RWPE2 (cell line): ENCODE data around the gene HMX1.

ENCODE experiments used
- ATAC-seq: fragments of 200-7000 bp; cut with Tn5 transposase; 3 replicates; pipeline ENCODE4 v1.9.1; 2021; ENCODE audit warnings: low read depth
- DNase-seq: peaks from one replicate; pipeline ENCODE4 v3.0.0-alpha.2; 2020; ENCODE audit warnings: low spot score
- H3K27ac ChIP-seq: fragments of 450-650 bp; 2 replicates; pipeline ENCODE4 v1.5.1; 2017; ENCODE audit warnings: mild to moderate bottlenecking; ENCODE audit not compliant: poor library complexity, severe bottlenecking
- H3K27me3 ChIP-seq: fragments of 250-450 bp; sonication (Bioruptor Pico); 2 replicates; pipeline ENCODE4 v1.5.1; 2021; ENCODE audit warnings: mild to moderate bottlenecking, moderate library complexity; ENCODE audit not compliant: insufficient read depth, poor library complexity, severe bottlenecking
- H3K36me3 ChIP-seq: fragments of 250-450 bp; sonication (Bioruptor Pico); 2 replicates; pipeline ENCODE4 v1.5.1; 2020; ENCODE audit warnings: low read depth, mild to moderate bottlenecking, moderate library complexity
- H3K4me1 ChIP-seq: fragments of 250-450 bp; sonication (Bioruptor Pico); 2 replicates; pipeline ENCODE4 v1.5.1; 2021; ENCODE audit warnings: mild to moderate bottlenecking, moderate library complexity; ENCODE audit not compliant: insufficient read depth, poor library complexity, severe bottlenecking
- H3K4me3 ChIP-seq: fragments of 250-450 bp; sonication (Bioruptor Pico); 2 replicates; pipeline ENCODE4 v1.5.1; 2021; ENCODE audit warnings: mild to moderate bottlenecking, moderate library complexity; ENCODE audit not compliant: severe bottlenecking
- H3K9me3 ChIP-seq: fragments of 250-450 bp; sonication (Bioruptor Pico); 2 replicates; pipeline ENCODE4 v1.5.1; 2021; ENCODE audit warnings: mild to moderate bottlenecking, moderate library complexity; ENCODE audit not compliant: severe bottlenecking
- TF ChIP-seq, protein P1 (sequence below): fragments of 450-650 bp; IDR thresholded peaks from one replicate; pipeline ENCODE4 v1.5.1; 2017; ENCODE audit warnings: mild to moderate bottlenecking, moderate library complexity; ENCODE audit not compliant: poor library complexity, severe bottlenecking

HMX1 gene

DNA sequence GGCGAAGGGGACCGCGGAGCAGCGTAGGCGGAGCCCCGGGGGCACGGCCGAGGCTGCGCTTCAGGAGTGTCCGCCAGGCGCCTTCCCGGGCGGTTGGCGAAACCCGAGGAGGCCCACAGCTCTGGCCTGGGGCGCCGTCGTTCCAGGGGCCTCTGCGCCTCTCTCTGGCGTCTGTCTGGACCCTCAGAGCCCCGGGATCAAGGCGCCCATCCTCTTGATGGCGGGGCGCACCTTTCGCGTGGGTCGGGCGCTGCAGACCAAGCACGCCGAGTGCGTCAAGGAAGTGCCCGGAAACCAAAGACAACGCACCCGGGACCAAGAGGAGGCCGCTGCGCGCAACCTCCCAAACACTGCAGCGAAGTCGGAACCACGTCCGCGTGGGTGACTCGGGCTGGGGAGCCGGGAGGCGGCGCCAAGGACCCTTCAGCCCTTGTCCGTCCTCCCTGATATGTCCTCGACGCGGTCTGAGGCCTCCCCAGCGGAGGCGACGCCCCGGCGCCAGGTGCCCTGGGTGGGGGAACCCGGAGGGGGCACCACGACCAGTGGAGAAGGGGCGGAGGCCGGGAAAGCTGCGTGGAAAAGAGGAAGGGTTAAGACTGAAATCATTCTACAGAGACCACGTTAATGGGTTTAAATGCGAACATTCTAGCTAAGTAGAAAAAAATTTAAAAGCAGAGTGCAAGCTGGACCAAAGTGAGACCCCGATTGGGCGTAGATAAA lies 9.9 kb downstream of the HMX1 start:
- TF ChIP-seq, protein P1, sequence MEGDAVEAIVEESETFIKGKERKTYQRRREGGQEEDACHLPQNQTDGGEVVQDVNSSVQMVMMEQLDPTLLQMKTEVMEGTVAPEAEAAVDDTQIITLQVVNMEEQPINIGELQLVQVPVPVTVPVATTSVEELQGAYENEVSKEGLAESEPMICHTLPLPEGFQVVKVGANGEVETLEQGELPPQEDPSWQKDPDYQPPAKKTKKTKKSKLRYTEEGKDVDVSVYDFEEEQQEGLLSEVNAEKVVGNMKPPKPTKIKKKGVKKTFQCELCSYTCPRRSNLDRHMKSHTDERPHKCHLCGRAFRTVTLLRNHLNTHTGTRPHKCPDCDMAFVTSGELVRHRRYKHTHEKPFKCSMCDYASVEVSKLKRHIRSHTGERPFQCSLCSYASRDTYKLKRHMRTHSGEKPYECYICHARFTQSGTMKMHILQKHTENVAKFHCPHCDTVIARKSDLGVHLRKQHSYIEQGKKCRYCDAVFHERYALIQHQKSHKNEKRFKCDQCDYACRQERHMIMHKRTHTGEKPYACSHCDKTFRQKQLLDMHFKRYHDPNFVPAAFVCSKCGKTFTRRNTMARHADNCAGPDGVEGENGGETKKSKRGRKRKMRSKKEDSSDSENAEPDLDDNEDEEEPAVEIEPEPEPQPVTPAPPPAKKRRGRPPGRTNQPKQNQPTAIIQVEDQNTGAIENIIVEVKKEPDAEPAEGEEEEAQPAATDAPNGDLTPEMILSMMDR: no peak
- Histone ChIP-seq H3K36me3 (no peaks in the 10 kb centered on the region), H3K27me3 (peaks cover 99% of the 10 kb centered on the region), H3K4me3 (peak overlapping the region; percentile 4), H3K4me1 (no peaks in the 10 kb centered on the region), H3K27ac (no peak overlapping the region), H3K9me3 (no peaks in the 10 kb centered on the region)
- DNase-seq (no peak), ATAC-seq (no peak)

GRCh38 chr4:8860892-8861575 lies 10.6 kb downstream of the HMX1 start:
- peaks cover 99% of the 10 kb centered on the region for H3K27me3 ChIP-seq
- H3K4me1 ChIP-seq: no peaks in the 10 kb centered on the region
- H3K4me3 ChIP-seq: peak overlapping the region; percentile 4
- H3K27ac ChIP-seq: no peak overlapping the region
- ATAC-seq (peak; percentile 26; the same call in 1 of the 3 replicates), DNase-seq (no peak)
- no peaks in the 10 kb centered on the region for H3K36me3 ChIP-seq
- TF ChIP-seq, protein P1: no peak
- no peaks in the 10 kb centered on the region for H3K9me3 ChIP-seq

DNA sequence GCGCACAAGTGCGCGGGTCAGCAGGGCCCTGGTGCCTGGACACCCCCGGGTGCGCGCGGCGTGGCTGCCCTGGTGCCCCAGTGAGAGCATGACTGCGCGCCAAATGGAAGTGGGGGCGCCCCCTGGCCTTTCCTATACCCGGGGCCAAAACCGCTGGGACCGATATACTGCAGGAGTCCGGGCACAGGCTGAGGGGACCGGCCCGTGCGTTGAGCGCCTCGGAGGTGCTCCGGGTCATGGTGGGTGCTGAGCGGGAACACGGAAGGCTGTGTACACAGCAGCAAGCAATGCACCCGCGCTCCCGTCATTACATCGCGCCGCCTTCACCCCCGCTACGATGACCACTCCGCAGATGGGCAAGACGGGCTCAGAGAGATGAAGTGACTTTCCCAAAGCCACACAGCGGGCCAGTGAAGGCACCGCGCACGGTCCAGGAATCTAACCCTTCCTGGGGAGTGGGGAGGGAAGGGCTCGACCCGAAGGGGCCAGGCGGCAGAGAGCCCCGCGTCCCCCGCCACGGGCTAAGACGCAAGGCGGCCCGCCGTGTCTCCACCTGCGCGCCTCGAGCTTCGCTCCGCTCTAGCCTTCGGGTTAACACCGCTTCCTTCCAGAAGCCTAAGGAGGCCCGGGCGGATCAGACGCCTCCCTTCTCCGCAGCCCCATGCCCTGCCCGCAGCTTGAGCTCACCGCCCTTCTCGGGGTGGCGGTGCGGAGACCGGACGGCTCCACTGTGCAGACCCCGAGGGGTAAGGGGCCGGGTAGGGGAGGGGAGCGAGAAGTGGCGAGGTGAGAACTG lies 11.3 kb downstream of the HMX1 start:
- DNase-seq: no peak
- peak; percentile 30; the same call in 1 of the 3 replicates for ATAC-seq

GRCh38 chr4:8859550-8860095 lies 12.0 kb downstream of the HMX1 start:
- Histone ChIP-seq H3K27ac (no peak overlapping the region), H3K36me3 (no peaks in the 10 kb centered on the region), H3K27me3 (peaks cover 99% of the 10 kb centered on the region), H3K4me1 (no peaks in the 10 kb centered on the region), H3K9me3 (no peaks in the 10 kb centered on the region), H3K4me3 (no peak overlapping the region)
- TF ChIP-seq, protein P1: no peak
- no peak for DNase-seq
- ATAC-seq: no peak

More for the DNA sequence above, 11.3 kb downstream of the HMX1 start:
- Histone ChIP-seq H3K4me1 (no peaks in the 10 kb centered on the region), H3K9me3 (no peaks in the 10 kb centered on the region), H3K36me3 (no peaks in the 10 kb centered on the region), H3K4me3 (no peak overlapping the region), H3K27ac (no peak overlapping the region), H3K27me3 (peaks cover 99% of the 10 kb centered on the region)
- TF ChIP-seq, protein P1: no peak
